SK-N-SH (cell line): ENCODE results near the gene FRMD4B.

Experiments
- POLR2AphosphoS5 ChIP-seq: IDR thresholded peaks from 2 replicates; pipeline ENCODE4 v1.6.1; 2012; ENCODE audit warnings: low read depth, low read length
- TAF1 ChIP-seq: IDR thresholded peaks from 2 replicates; pipeline ENCODE4 v1.6.1; 2012; ENCODE audit warnings: low read depth, mild to moderate bottlenecking, low read length, moderate library complexity, borderline replicate concordance

DNA sequence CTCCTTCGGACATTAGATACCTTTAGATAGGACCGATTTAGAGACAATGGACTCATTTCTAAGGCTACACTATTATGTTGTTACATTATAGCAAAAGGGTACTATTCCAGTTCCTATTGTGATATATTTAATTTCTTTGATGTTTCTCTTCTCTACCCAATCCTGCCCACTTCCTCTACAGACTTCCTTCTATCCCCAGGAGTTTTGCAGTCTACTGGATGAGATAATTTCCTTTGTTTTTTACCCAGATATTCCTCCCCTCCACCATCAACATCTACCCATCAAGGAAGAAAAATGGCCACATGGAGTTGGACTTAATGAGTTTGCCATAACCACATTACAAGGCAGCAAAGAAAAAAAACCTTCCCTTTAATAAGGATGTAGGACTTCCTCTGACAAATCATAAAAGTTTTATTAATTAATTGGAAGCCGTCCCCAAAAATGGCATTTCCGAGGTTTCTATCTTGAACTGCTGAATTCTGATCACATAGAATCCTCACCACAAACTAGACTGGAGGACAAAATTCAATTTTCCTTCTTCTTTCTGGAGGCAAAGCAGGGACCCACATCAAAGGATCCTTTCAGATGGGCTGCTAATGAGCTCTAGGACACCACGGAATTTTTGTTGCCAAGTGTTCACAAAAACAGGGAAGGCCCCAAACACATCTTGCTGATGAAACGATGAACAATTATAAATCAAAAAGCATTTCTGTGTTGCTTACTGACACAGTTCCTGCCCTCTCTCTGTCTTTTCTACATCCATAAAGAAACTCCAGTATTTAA lies 33.4 kb downstream of the FRMD4B start:
- TF ChIP-seq POLR2AphosphoS5 (no peak), TAF1 (no peak)
